ENCODE measurements around the gene THG1L. TPM values are rescaled to one million over a fixed set of nuclear protein-coding genes. Genes with fewer than 3 reads are reported as not detected.

Gene THG1L
- total and polyA plus RNA-seq, 10 of the 15 experiments (the other 5 are each of a cell fraction or from before 2014, with no cell fraction given) = 24.8 to 58.0 (median 34.5) TPM

DNA sequence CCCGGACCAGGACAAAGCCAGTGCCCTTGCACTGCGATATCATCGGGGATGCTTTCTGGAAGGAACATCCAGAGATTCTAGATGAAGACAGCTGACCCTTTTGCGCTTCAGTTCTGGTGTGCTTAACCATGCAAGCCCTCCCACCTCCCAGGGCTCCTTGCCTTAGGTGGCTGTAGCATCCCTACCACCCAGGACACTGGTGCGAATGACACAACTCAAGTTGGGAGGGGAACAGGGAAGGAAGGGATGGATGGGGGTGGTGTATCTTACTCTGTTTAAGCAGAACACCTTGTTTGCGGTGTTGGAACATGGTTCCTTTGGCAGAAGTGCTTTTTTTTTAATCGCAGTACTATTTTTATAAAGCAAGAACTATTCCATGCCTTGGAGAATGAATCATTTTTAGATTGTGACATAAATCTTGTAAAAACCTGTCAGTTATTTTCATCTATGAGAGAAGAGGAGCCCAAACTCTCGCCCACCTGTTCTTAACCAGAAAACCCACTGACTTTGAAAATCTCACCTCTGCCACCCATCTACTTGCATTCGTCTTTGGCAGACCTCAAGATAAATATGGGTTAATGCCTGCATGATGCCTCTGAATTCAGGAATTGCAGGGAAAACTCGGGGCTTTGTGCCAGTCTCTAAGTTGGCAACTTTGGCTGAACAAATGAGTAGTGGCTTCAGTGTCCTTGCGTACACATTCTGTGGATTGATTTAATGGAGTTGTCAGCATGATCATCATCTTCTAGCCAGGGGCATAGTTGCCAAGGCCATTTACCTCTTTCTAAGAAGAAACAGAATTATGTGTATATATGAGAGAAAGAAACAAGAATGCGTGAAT is 8.4 kb downstream of the THG1L start:
- ChIA-PET RAD21 (ENCODE audit: unreplicated experiment) (no interaction called here), SMC1A (ENCODE audit: uncharacterized antibody, unreplicated experiment) (interaction anchor here (1.2 kb wide), 1 partner anchor 9 kb away, joined by 3 read pairs; no protein-coding TSS in a partner anchor), CTCF (interaction anchor here (0.6 to 2.7 kb wide), 11 partner anchors 8 to 486 kb away, joined by 3 to 11 read pairs (median 6); no protein-coding TSS in a partner anchor), POLR2A (interaction anchor here (0.7 kb wide), 1 partner anchor 30 kb away, joined by 9 read pairs; no protein-coding TSS in a partner anchor)
- Histone ChIP-seq H3K4me3 (no peak overlapping the region), H4K20me1 (ENCODE audit: control insufficient read depth, insufficient read depth) (no peaks in the 10 kb centered on the region), H3K4me1 (ENCODE audit: control insufficient read depth, insufficient read depth, low read length) (peaks cover 4% of the 10 kb centered on the region; the same call in 1 of the 2 replicates), H3K9ac (ENCODE audit: control insufficient read depth, insufficient read depth, low read length) (no peak overlapping the region), H3K27ac (ENCODE audit: control insufficient read depth, insufficient read depth) (no peak overlapping the region), H3K36me3 (ENCODE audit: control insufficient read depth in 2 of 2, insufficient read depth in 2 of 2, low read length in 1 of 2) (peaks cover 2 to 4% of the 10 kb centered on the region in 2 experiments; a peak in 2 of 4 replicates), H3K9me3 (replicated peaks; ENCODE audit: control insufficient read depth, insufficient read depth, low read length) (no peaks in the 10 kb centered on the region), H3K27me3 (replicated peaks in 1 of 2; ENCODE audit: control insufficient read depth in 2 of 2, insufficient read depth in 2 of 2, low read length in 1 of 2) (no peaks in the 10 kb centered on the region), H3K4me2 (ENCODE audit: control insufficient read depth, insufficient read depth) (no peak overlapping the region), H2AFZ (ENCODE audit: control insufficient read depth, low read depth, low read length) (no peak overlapping the region), H3K79me2 (ENCODE audit: control insufficient read depth, insufficient read depth, low read length) (no peaks in the 10 kb centered on the region; the same call in 1 of the 2 replicates)
- FAIRE-seq = no peak
- ATAC-seq = no peak
- TF ChIP-seq GATAD2B (conservative IDR thresholded peaks at IDR 0.05; ENCODE audit: low read depth) (no peak), ZNF274 (IDR thresholded peaks at IDR 0.05; ENCODE audit: insufficient read depth, insufficient read length) (no peak), SREBF2 (IDR thresholded peaks at IDR 0.05; ENCODE audit: low read length) (no peak), SREBF1 (IDR thresholded peaks at IDR 0.05; ENCODE audit: low read length) (no peak), RAD51 (IDR thresholded peaks at IDR 0.05) (no peak), BHLHE40 (IDR thresholded peaks at IDR 0.05; ENCODE audit: borderline replicate concordance in 1 of 2, low read depth in 2 of 2, low read length in 1 of 2) (no peak), HDGF (IDR thresholded peaks at IDR 0.05) (no peak)
- no peak for DNase-seq (ENCODE audit: low read depth, low spot score)
- no TSS peak for BruUV-seq (replicated peaks)
- intact Hi-C loops (cut with micrococcal nuclease; ENCODE audit: unreplicated experiment) = loop anchor here (5.0 to 10.0 kb wide), 4 partner anchors 397 to 595 kb away; partner anchors contain the start of gene MED7
- 84% methylated on average over 12 of the region's 12 CpGs for WGBS (ENCODE audit: insufficient coverage, insufficient replicate concordance, low lambda C conversion rate, missing lambda C conversion rate)
- in situ Hi-C loops (cut with MboI) = loop anchor here (5.0 kb wide), 1 partner anchor 67 kb away; the partner anchor contains the start of gene C5orf52

All from GM12878 (cell line).